ENCODE data around the gene ADPRHL1.

The ADPRHL1 gene

GRCh38 chr13:113397608-113398425 lies 55.5 kb downstream of the ADPRHL1 start:
- TF ChIP-seq TCF12 (IDR thresholded peaks at IDR 0.05; ENCODE audit: low read depth) (no peak), MAX (IDR thresholded peaks at IDR 0.05) (no peak)

GRCh38 chr13:113394339-113394640 lies 59.0 kb downstream of the ADPRHL1 start:
- no peak for TF ChIP-seq EP300 (IDR thresholded peaks at IDR 0.05; ENCODE audit: borderline replicate concordance)
- TF ChIP-seq FOXM1 (IDR thresholded peaks at IDR 0.05; ENCODE audit: borderline replicate concordance, low read depth) = no peak
- TF ChIP-seq REST (IDR thresholded peaks at IDR 0.05; ENCODE audit: low read depth) = no peak
- no peak for TF ChIP-seq TCF12 (IDR thresholded peaks at IDR 0.05; ENCODE audit: low read depth)

- no peak for TF ChIP-seq EP300 (IDR thresholded peaks at IDR 0.05; ENCODE audit: borderline replicate concordance)
- TF ChIP-seq RAD21 (IDR thresholded peaks at IDR 0.05; ENCODE audit: low read depth) = peak; percentile 71
Measured at GRCh38 chr13:113393563-113394338, 59.5 kb downstream of the ADPRHL1 start.

- no peak for TF ChIP-seq USF1 (IDR thresholded peaks at IDR 0.05)
- TF ChIP-seq TAF1 (IDR thresholded peaks at IDR 0.05; ENCODE audit: low read depth) = no peak
- TF ChIP-seq MAX (IDR thresholded peaks at IDR 0.05) = no peak
- TF ChIP-seq CREB1 (IDR thresholded peaks at IDR 0.05; ENCODE audit: low read depth) = no peak
- TF ChIP-seq TCF12 (IDR thresholded peaks at IDR 0.05; ENCODE audit: low read depth) = no peak
- TF ChIP-seq REST (IDR thresholded peaks at IDR 0.05; ENCODE audit: low read depth) = no peak
- TF ChIP-seq EP300 (IDR thresholded peaks at IDR 0.05; ENCODE audit: borderline replicate concordance) = no peak
- TF ChIP-seq CEBPB (IDR thresholded peaks at IDR 0.05) = no peak
- TF ChIP-seq FOXM1 (IDR thresholded peaks at IDR 0.05; ENCODE audit: borderline replicate concordance, low read depth) = no peak
- TF ChIP-seq YY1 (IDR thresholded peaks at IDR 0.05; ENCODE audit: low read depth) = no peak
- TF ChIP-seq ZBTB7A (IDR thresholded peaks at IDR 0.05; ENCODE audit: low read depth) = no peak
- no peak for TF ChIP-seq RAD21 (IDR thresholded peaks at IDR 0.05; ENCODE audit: low read depth)
- no peak for TF ChIP-seq EGR1 (IDR thresholded peaks at IDR 0.05)
- TF ChIP-seq NFIC (IDR thresholded peaks at IDR 0.05) = no peak
- no peak for TF ChIP-seq TEAD4 (IDR thresholded peaks at IDR 0.05)
Measured at GRCh38 chr13:113393226-113393562, 60.1 kb downstream of the ADPRHL1 start.

- TF ChIP-seq FOXM1 (IDR thresholded peaks at IDR 0.05; ENCODE audit: borderline replicate concordance, low read depth) = no peak
- TF ChIP-seq CEBPB (IDR thresholded peaks at IDR 0.05) = no peak
- no peak for TF ChIP-seq USF1 (IDR thresholded peaks at IDR 0.05)
- no peak for TF ChIP-seq EP300 (IDR thresholded peaks at IDR 0.05; ENCODE audit: borderline replicate concordance)
- no peak for TF ChIP-seq NFIC (IDR thresholded peaks at IDR 0.05)
- TF ChIP-seq EGR1 (IDR thresholded peaks at IDR 0.05) = no peak
- no peak for TF ChIP-seq TEAD4 (IDR thresholded peaks at IDR 0.05)
Measured at GRCh38 chr13:113390874-113391497, 62.3 kb downstream of the ADPRHL1 start.

GRCh38 chr13:113387396-113387795 lies 65.9 kb downstream of the ADPRHL1 start:
- TF ChIP-seq TEAD4 (IDR thresholded peaks at IDR 0.05) (no peak), REST (IDR thresholded peaks at IDR 0.05; ENCODE audit: low read depth) (no peak), ZBTB7A (IDR thresholded peaks at IDR 0.05; ENCODE audit: low read depth) (no peak), EGR1 (IDR thresholded peaks at IDR 0.05) (no peak), TCF12 (IDR thresholded peaks at IDR 0.05; ENCODE audit: low read depth) (no peak), TAF1 (IDR thresholded peaks at IDR 0.05; ENCODE audit: low read depth) (no peak), NFIC (IDR thresholded peaks at IDR 0.05) (no peak)
